Measurements from ENCODE around the gene ARHGEF28. TPM values are rescaled to one million over a fixed set of nuclear protein-coding genes. Genes with fewer than 3 reads are reported as not detected.

ARHGEF28 gene
- total and polyA plus RNA-seq, 8 donors: 14.9 to 36.2 (median 24.6) TPM

DNA sequence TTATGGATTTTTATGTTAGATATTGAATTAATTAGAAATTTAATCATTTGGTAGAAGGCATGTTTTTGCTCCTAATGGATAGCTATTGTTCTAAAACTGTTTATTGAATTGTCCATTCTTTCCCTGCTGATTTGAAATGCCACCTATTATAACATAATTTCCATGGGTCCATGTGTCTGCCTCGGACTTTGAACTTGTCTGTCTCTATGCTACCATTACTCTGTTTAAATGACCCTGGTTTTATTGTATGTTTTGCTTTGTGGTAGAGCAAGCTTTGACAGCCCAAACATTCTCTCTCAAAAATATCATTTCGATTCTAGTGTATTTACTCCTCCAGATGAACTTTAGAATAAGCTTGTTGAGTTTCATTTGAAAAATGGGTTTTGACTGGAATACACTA is 120.6 kb downstream of the ARHGEF28 start:
- DNase-seq: no peak
- 48 to 58% methylated on average over 2 of the region's 2 CpGs for WGBS, 2 donors
- Histone ChIP-seq H3K36me3 (no peaks in the 10 kb centered on the region), H3K27me3 (no peaks in the 10 kb centered on the region), H3K9me3 (no peaks in the 10 kb centered on the region), H3K4me1 (peaks cover 5 to 29% (median 11%) of the 10 kb centered on the region in 3 donors), H3K4me3 (no peak overlapping the region), H3K27ac (no peak overlapping the region)
- intact Hi-C loops (cut with DNase I): no loop called here
- FAIRE-seq: no peak
- no peak for ATAC-seq
- TF ChIP-seq, protein P1, sequence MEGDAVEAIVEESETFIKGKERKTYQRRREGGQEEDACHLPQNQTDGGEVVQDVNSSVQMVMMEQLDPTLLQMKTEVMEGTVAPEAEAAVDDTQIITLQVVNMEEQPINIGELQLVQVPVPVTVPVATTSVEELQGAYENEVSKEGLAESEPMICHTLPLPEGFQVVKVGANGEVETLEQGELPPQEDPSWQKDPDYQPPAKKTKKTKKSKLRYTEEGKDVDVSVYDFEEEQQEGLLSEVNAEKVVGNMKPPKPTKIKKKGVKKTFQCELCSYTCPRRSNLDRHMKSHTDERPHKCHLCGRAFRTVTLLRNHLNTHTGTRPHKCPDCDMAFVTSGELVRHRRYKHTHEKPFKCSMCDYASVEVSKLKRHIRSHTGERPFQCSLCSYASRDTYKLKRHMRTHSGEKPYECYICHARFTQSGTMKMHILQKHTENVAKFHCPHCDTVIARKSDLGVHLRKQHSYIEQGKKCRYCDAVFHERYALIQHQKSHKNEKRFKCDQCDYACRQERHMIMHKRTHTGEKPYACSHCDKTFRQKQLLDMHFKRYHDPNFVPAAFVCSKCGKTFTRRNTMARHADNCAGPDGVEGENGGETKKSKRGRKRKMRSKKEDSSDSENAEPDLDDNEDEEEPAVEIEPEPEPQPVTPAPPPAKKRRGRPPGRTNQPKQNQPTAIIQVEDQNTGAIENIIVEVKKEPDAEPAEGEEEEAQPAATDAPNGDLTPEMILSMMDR (IDR thresholded peaks at IDR 0.05): no peak

DNA sequence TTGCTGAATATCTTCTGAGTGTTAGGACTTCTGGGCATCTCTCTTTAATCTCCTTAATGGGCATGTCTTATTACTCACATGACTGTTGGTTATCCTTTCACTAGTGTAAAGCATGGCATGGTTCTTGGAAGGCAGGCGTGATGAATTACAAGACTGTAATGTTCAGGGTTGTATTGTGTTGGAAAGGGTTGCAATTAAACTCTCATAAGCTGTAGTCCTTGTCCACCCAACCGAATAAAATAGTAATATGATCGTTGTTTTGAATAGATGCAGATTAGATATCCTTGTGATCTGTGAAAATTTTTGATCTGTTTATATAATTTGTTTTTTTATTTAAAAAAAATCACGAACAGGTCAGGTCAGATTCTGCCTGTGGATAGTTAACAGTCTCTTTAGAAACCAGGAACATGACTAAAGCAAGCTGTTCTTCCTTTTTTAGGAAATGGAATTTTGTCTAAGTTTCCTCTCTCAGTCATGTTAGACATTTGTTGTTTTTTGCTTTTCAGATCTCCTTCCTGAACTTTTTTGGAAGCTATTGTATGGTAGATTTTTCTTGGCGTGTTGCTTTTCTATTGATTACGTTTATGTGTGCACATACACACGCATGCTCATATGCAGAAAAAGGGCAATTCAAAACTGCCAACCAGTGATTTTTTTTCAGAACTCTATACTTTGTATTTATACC is 121.8 kb downstream of the ARHGEF28 start:
- peaks cover 5 to 29% (median 11%) of the 10 kb centered on the region in 3 donors for H3K4me1 ChIP-seq
- TF ChIP-seq, protein P1 (IDR thresholded peaks at IDR 0.05): no peak
- H3K9me3 ChIP-seq: no peaks in the 10 kb centered on the region
- no peaks in the 10 kb centered on the region for H3K36me3 ChIP-seq
- intact Hi-C loops (cut with DNase I): no loop called here
- no peak for DNase-seq
- no peak overlapping the region for H3K4me3 ChIP-seq
- no peak overlapping the region for H3K27ac ChIP-seq
- no peaks in the 10 kb centered on the region for H3K27me3 ChIP-seq
- 44 to 49% methylated on average over 7 of the region's 7 CpGs for WGBS, 2 donors
- FAIRE-seq: no peak
- no peak for ATAC-seq

DNA sequence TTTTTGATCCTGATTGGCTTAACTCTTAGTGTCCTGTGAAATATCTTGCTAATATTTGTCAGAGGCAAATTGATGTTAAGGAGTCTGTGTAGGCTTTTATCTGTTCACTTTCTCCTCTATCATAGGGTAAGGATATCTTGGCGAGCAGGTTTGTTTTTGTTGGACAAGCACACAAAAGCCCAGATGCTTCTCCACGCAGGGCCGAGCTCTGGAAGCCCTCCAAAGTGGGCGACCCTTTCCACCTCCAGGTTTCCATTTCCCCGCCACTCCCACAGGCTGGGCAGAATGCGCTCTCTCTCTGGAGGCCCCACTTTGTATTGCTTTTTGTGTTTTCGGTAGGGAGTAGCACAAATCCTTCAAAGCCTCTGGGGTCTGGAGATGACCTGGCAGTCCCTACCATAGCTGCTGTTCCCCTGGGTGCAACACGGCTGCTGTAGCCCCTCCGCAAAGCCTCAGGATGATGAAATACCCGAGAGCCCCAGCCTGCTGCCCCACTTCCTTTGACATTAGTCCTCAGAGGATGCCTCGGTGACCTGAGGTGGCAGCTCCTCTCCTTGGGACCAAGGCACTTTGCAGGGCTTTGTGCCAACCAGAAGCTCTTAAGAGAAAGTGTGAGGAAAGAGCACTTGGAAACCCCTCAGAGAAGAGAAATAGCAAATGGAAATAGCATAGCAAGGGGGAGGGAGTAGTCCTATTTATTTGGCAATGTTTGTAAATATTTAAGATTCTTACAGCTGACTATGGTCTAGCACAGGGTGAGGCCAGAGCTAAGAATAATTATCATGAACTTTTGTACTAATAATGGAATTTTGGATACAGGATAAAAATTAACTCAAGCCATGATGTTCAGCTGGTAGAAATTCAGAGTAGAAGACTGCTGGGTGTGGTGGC is 122.8 kb downstream of the ARHGEF28 start:
- Histone ChIP-seq H3K27me3 (no peaks in the 10 kb centered on the region), H3K27ac (peak overlapping the region in 1 of 4 donors; percentile 6), H3K4me3 (no peak overlapping the region), H3K36me3 (no peaks in the 10 kb centered on the region), H3K4me1 (peaks cover 5 to 29% (median 11%) of the 10 kb centered on the region in 3 donors), H3K9me3 (no peaks in the 10 kb centered on the region)
- DNase-seq: peak in 2 of 6 donors; percentile 23 to 32
- no peak for FAIRE-seq
- peak in 3 of 4 donors; percentile 14 to 57 (median 24) for ATAC-seq
- intact Hi-C loops (cut with DNase I): no loop called here
- WGBS, 2 donors: 46 to 60% methylated on average over 11 of the region's 11 CpGs
- TF ChIP-seq, protein P1 (IDR thresholded peaks at IDR 0.05): no peak

DNA sequence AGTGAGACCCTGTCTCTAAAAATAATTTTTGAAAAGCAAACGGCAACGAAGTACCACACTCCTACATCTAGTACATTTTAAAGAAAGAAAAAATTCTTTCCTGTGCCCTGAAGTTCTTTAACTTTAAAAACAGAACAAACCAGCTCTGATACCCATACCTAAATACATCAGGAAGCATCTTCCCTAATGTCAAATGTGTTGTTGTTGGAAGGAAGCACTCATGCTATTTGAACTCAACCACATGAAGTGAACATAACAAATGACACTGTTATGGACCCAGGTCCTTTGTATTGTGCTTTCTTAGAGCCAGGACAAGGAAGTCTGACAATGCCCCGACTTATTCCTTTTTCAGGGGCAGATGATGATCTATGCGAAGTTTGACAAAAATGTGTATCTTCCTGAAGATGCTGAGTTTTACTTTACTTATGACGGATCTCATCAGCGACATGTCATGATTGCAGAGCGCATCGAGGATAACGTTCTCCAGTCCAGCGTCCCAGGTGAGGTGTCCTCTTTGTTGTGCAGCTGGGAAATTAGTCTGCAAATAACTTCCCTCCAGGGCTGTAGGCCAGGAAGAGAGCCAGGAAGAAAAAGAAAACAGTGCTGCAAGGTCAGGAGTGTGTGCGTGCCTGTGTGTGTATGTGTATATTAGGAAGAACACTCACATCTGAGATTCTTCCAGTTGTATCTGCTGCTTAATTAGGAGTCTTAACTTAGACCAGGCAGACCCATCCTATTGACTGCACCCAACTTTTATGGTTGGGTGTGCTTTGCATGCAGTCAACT is 123.7 kb downstream of the ARHGEF28 start:
- Histone ChIP-seq H3K27me3 (no peaks in the 10 kb centered on the region), H3K4me3 (no peak overlapping the region), H3K27ac (peak overlapping the region in 1 of 4 donors; percentile 6), H3K9me3 (no peaks in the 10 kb centered on the region), H3K4me1 (peaks cover 5 to 29% (median 11%) of the 10 kb centered on the region in 3 donors), H3K36me3 (no peaks in the 10 kb centered on the region)
- FAIRE-seq: no peak
- ATAC-seq: peak; percentile 35 to 76 (median 64)
- intact Hi-C loops (cut with DNase I): no loop called here
- TF ChIP-seq, protein P1 (IDR thresholded peaks at IDR 0.05): no peak
- DNase-seq: peak in 1 of 6 donors; percentile 24
- 53% methylated on average over 11 of the region's 11 CpGs for WGBS, 2 donors

All from pancreas (tissue), 10 donors.